ENCODE data around the gene SMC1A. TPM values are rescaled to one million over a fixed set of nuclear protein-coding genes. Genes with fewer than 3 reads are reported as not detected.
"Not testable (repeated sequence)": the region's sequence is repeated elsewhere in the genome, so short reads cannot be mapped to it uniquely, and the experiment has no call there.

The SMC1A gene
- 29.2 and 37.6 TPM in 2 replicates for total RNA-seq (2014; rRNA removed; shearing (Covaris generic))

DNA sequence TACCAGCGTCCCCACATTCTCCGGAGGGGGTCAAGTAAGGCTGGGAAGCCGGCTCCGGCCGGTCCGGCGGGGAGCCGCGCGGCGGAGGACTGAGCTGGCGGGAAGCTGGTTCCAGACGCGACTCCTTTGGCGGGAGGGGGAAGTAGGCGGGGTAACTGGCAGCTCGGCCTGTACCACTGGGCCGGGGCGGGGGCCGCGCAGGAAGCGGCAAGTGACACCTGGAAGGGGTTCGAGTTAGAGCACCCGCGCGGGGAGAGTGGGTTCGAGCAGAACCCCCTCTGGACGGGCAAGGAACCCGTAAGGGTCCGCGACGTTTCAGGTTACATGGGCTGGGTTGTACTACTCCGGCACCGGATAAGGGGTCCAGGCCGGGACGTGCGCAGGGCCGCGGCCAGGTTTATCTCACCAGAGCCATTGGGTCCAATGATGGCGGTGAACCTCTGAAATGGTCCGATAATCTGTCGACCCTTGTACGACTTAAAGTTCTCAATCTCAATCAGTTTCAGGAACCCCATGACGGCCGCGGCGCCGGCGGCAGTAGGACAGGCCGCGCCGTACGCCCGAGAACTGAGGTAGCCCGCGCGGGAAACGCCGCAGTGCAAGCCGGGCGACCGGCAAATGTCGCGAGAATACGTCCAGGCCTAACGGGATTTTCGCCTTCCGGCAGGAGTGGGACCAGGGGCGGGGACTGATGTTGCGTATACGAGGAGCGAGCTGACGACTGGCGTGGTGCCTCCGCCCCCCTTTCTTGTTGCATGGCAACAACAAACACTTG lies at the start of gene SMC1A:
SMC1A (minus strand) TSS at position 569 of the 775 bp plus-strand sequence; CDS start at position 515, 54 bp downstream.
- peak; percentile 97 for DNase-seq (ENCODE audit: low read depth)

DNA sequence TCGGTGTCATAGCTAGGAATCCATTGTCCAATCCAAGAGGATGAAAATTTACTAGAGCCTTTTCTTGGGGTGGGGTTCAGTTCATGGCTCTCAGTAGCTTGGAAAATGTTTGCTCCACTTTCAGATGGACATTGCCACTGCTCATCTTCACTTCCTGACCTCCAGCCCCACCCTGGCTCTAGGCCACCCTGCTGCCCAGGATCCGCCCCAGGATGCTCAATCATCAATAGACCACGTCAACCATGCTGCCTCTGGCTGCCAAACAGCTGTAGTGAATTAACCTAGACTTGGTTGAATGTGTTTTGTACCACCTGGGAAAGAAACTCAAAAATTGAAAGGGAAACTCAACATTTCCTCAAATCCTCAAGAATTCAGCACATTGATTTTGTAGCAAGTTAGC lies 48.9 kb upstream of the SMC1A start:
- peak; percentile 47 for DNase-seq (ENCODE audit: low read depth)

DNA sequence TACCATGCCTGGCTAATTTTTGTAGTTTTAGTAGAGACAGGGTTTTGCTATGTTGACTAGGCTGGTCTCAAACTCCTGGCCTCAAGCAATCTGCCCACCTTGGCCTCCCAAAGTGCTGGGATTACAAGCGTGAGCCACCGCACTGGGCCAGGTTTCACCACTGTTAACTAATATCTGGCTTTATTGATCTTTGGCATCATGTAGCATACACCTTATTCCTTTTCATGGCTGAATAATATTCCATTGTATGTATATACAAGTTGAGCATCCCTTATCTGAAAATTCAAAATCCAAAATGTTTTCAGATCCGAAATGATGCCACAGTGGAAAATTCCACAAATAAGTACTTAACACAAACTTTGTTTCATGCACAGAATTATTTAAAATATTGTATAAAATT lies 46.2 kb upstream of the SMC1A start:
- not testable (repeated sequence) for DNase-seq (ENCODE audit: low read depth)

DNA sequence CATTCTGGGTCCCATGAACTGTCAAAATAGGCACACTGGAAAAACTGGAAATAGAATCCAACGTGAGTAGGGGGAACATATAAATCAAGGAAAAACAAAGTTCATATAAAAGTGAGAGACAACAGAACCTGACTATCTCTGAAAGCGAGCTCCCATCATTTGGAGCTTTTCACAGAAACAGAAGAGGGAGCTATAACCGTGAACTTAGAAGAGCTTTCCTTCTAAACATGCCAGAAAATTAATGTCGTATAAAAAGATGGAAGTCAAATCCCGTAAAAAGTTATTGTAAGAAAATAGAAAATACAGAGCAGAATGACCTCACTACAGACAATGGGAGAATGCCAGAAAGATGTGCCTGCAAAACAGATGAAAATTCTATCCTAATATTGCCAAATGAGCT lies 35.6 kb upstream of the SMC1A start:
- DNase-seq (ENCODE audit: low read depth) = peak; percentile 26

DNA sequence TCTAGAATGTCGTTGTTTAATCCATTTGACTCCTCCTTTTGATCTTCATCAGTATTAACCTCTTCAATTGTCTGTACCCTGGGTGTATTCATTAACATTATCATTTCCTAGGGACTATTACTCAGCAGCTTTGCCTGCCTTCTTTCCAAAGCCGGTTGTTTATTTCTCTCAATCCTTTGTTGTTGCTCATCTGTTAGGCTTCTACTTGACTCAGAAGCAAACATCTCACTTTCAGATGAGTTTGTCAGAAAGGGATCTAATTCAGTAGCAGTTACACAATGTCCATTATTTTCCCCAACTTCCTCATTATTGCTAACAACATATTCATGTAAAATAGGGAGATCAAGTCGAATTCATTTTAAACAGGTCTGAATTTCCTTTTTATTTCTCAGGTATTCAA lies 33.8 kb upstream of the SMC1A start:
- DNase-seq (ENCODE audit: low read depth) = peak; percentile 10

DNA sequence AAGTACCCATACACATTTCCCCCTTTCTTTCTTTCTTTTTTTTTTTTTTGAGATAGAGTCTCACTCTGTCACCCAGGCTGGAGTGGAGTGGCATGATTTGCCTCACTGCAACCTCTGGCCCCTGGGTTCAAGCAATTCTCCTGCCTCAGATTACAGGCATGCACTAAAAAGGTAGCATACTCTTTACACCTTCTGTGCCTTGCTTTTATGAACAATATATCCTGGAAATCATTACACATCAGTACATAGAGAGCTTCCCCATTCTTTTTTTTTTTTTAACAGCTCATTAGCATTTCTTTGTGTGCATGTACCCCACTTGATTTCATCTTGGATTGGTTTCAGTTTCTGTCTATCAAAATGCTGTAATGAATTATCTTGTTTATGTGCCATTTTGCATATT lies 30.4 kb upstream of the SMC1A start:
- no peak for DNase-seq (ENCODE audit: low read depth)

DNA sequence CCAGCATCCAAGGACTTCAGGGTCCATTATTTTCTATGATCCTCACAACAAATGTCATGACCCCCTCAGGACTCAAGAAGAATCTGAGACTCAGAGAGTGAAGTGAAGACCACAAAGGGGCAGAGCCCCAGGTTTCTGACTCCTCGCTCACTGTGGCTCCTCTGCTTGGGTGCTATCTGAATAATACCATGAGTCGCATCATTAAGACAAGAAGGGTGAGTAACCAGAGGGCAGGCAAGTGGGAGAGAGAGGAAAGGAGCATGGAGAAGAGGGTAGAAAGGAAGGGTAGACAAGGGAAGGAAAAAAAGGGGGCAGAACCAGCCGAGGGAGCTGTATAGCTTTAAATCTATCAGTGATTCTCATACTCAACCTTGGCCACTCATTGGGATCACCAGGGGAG lies 27.2 kb upstream of the SMC1A start:
- DNase-seq (ENCODE audit: low read depth) = no peak

DNA sequence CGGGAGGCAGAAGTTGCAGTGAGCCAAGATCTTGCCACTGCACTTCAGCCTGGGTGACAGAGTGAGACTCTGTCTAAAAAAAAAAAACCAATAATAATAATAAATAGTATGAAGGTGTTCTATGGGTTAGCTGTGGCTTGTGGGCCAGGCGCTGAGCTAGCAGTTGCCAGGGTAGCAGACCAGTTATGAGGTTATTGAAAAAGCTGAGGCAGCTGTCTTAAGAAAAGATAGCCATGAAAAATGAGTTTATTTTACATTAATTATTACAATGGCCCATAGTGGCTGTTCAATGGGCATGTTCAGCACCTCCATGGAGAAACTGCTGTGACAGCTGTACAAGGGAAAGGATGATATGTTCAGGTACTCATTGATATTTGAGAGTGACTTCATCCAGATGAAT lies 25.0 kb upstream of the SMC1A start:
- no peak for DNase-seq (ENCODE audit: low read depth)

DNA sequence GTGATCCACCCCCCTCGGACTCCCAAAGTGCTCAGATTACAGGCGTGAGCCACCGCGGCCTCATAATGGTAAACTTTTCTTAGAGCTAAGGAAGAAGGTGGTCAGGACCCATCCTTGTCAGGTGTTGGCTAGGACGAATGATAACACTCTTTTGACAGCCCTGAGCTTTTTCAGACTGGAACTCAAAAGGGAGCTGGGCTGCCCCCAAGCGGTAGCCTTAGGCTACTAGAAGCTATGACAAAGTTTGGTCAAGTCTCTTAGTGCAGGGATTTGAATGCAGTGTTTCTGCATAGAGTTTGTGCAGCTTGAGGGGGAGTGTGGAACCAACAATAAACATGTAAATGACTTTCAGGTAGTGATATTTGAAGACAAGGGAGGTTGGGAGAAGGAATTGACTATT lies 23.5 kb upstream of the SMC1A start:
- peak; percentile 46 for DNase-seq (ENCODE audit: low read depth)

DNA sequence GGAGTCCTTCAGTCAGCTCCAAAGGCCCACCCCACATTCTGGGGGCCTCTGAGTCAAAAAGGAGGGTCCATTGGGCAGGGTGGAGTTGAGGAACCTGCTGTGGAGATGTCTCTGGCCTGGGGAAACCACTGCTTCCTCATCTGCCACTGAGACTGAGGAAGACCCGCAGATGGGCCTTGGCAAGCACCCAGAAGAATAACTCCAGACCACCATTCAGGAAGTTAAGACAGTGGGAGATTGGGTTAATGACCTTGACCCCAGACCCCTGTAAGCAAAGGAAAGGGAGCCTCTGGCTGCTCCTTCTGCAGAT lies 19.8 kb upstream of the SMC1A start:
- DNase-seq (ENCODE audit: low read depth) = no peak

DNA sequence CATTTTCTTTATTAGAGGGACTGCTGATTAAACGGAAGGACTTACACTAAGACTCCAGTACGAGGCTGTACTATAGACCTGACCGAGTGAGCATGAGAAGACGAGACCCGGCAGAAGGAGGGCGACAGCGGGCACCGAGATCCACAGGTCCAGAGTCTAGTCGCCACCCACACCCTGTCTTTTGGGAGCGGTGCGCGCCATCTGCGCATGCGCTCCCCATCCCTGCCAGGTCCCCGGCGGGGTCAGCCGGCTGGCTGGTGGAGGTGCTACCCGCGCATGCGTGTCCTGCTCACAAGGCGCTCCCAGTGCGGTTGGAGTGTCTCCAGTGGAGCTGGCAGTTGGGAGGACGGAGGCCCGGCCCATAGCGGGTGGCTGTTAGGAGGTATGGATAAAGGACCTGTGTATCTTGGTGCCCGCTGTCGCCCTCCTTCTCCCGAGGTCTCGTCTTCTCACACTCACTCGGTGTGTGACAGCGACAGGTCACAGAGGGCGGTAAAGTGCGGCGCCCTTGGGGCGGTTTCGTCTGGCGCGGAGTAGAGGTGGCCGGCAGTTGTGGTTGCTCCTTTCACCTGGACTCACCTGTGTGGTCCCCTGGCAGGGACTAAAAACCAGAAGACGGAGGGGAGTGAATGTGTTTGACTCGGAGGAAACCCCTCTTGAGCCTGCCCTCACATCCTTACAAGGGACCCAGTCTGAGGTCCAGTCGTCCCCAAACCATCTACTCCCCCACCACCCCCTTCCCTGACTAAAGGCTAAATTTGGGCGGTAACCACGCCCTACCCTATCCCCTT lies 19.3 kb upstream of the SMC1A start:
- DNase-seq (ENCODE audit: low read depth) = peak; percentile 83

DNA sequence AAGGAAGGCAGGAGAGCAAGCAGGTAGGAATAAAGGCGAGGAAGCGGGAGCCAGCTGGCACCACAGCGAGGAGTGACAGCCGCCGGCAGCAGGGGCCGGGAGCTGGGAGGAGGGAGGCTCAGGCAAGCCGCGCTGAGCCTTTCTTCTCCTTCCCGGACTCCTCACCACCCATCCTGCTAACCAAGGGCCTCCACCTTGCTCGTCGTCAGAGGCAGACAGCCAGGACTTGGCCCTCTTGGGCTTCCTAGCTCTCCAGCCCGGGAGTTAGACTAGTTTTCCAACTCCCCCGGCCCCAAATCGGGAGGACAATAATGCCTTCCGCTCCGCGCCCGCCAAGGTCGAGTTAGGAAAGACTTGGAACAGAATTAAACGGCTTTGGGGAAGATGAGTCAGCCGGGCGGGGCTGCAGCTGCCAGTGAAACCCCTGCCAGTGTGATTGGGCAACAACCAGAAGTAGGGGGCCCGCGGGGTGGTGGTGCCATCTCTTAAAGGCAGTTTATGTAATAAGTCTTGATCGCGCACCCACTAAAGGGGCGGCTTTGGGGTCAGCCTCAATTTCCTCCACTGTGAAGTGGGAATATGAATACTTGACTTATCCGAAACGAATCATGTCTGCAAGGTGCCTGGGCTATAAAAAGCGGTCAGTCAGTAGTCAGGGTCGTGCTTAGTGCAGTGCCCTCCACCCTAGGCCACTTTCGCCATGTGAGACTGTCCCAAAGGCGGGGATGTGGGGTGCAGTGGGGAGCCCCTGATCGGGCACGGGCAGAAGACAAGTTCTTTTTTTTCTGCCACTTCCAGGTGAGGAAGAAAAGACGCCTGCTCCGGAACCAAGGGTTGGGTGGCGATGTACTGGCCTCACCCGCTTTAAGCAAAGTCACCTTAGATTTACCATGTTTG lies 18.4 kb upstream of the SMC1A start:
- peak; percentile 84 for DNase-seq (ENCODE audit: low read depth)

DNA sequence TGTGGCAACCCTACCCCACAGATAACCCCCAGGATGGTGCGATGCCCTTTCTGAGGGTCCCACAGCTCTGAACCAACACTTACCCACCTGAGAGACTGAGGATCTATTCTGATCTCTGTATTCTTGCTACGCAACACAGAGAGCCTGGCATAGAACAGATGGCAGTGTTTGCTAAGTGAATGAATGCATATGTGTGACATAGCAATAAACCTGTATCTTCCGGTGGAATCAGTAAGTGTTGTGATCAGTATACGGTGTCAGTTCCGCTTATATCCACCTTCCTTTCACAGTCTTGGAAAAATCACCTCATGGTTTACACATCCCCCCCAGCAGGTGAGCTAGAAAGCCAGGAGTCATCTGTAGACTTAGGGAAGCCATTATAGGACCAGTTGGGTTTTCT lies 17.6 kb upstream of the SMC1A start:
- no peak for DNase-seq (ENCODE audit: low read depth)

DNA sequence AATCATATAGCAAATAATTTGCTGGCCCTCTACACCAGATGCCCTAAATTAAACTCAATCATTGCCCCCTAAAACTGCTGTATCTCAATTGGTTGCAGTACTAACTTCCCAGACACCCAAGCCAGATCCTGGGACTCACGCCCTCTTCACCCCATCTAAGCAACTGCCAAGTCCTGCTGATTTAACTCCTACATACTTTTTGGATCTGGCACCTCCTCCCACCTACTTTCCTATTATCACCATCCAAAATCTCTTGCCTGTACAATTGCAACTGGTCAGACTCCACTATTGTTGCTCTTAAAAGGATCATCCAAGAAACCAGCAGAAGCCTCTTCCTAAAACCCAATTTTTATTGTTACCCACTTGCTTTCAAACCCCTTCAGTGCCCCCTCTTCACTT lies 16.4 kb upstream of the SMC1A start:
- DNase-seq (ENCODE audit: low read depth) = no peak

DNA sequence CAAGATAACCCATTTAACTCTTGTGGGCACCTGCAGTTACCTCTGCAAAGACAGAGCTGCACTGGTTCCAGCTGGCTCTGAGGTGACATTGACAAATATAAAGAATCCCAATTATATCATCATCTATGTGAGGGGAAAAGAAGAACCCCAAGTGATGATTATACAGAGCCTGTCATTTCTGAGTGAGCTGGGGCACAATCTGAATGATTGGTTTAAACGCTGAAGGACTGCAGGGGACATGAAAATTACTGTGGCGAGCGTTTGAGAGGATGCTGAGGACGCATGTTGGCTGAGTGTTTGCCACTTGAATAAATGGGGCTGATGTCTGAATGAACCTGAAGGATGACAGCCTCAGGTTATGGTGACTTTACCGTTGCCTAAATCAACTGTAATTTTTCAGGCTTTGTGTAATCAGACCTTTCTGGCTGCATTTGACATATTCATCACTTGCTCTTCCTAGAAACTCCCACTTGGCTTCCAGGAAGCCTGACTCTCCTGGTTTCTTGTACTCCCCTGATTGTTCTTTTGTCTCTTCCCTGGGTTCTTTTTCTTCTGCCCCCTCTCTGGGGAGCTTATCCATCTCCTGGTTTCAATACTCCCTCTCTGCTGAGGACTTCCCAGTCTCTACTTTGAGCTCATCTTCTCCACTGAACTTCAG lies 15.8 kb upstream of the SMC1A start:
- no peak for DNase-seq (ENCODE audit: low read depth)

DNA sequence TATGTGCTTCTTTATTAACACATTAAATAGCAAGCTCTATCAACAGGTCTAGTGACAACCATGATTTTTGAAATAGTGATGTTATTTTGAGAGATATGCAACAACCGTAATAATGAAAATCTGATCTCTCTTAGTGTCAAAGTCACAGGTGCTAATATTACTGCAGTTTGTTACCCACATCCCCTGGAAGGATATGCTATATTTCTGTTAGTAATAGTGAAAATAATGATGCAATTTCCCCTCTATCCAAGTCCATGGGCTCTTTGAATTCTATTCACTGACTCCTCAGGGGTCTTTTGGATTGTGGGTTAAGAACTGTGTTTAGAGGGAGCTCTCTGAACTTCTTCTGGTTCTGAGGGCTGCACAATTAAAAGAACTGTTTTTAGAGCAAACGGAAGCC lies 14.8 kb upstream of the SMC1A start:
- DNase-seq (ENCODE audit: low read depth) = no peak

DNA sequence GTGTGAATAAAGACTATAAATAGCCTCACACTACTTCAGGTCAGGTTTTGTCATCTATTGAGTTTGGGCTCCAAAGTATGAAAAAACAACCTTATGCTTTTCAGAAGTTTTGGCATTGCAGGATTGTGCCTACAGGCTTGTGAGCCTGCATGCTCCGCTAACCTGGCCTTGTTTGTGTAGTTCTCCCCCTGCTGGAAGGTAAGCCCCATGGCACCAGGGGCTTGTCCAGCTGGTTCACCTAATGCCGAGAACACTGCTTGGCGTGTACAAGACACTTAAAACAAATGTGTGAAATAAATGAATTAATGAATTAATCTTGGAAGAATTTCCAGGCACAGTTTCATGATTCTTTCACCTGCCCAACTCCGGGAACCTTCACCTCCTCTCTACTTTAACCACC lies 13.5 kb upstream of the SMC1A start:
- DNase-seq (ENCODE audit: low read depth) = peak; percentile 71

DNA sequence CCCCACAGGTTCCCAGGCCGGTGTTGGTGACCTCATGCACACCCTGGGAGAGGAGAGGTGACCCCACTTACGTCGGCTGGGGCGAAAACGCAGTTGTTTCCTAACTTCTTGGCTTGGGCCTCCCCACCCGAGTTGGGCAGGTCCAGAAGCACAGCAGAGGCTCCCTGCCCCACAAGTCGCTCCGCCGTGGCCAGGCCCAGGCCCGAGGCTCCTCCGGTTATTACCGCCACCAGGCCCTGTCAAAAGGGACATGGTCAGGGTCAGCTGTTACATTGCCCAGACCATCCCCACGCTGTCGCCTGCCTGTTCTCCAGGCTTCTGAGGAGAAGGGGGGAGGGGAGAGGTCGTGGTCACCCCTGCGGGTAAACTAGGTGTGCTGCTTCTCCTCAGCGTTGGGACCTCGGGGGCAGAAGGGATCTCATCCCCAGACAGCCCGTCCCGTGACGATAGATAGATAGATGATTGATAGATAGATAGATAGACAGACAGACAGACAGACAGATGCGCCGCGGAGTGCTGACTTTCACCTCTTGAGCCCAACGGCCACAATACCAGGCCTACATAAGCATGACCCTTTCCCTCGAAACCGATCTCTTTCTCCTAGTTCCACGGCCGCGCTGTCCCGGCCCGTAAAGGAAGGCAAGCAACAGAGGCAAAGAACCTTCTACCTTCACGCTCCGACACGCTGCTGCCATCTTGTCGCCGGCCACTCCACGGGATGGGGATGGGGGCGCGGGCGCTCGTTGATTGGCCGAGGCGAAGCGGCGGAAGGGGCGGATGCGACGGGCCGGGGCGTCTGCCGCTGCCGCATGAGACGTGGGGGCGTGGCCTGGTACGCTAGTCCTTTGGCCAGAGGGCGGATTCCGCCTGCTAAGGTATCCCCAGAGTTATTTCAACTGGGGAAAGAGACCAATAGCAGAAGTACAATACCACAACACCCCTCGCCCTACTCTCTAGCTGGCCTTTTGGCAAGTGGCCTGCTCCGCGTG lies 11.5 kb upstream of the SMC1A start, which contains the start of gene HSD17B10:
HSD17B10 (minus strand) TSS at position 720 of the 989 bp plus-strand sequence; CDS start at position 695, 25 bp downstream.
- DNase-seq (ENCODE audit: low read depth) = peak; percentile 87

DNA sequence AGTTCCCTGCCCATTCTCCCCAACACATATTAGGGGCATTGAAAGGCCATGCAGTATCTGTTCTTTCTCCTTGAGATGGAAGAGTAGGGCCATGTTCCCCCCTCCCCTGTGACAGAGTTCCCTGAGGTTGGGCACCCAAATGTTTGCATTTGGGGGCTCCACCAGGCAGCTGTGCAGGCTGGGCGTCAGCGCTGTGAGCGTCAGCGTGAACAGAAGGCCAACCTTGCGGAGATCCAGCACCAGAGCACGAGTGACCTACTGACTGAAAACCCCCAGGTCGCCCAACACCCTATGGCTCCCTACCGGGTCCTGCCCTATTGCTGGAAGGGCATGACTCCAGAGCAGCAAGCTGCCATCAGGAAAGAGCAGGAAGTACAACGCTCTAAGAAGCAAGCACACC lies 7.8 kb upstream of the SMC1A start:
- no peak for DNase-seq (ENCODE audit: low read depth)

DNA sequence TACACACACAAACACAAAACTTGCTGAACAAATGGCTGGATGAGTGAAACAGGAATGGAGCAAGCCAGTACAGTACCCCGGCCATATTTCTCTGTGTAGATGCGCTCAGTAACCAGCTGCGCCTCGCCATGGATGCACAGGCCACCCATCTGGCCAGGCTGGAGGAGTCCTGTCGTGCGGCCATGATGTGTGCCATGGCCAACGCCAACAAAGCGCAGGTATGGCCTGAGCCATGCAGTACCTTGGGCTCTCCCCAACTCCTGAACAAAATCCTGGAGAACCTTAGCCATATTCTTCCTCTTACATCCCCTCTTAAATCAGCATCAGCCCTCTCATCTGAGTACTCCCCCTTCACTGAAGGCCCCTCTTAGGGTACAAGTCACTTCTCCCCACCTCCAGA lies 7.3 kb upstream of the SMC1A start:
- DNase-seq (ENCODE audit: low read depth) = no peak

All from RPMI7951 (cell line).